HG03575 (cell line): ENCODE results near the gene CACNG8.
"Not testable (repeated sequence)": the region's sequence is repeated elsewhere in the genome, so short reads cannot be mapped to it uniquely, and the experiment has no call there.

Experiments
- ATAC-seq: cut with Tn5 transposase; IDR thresholded peaks from one replicate; pipeline ENCODE4 v1.9.1; 2021; ENCODE audit not compliant: unreplicated experiment, insufficient number of reproducible peaks, low FRiP score; ENCODE audit errors: extremely low read depth

CACNG8 gene

DNA sequence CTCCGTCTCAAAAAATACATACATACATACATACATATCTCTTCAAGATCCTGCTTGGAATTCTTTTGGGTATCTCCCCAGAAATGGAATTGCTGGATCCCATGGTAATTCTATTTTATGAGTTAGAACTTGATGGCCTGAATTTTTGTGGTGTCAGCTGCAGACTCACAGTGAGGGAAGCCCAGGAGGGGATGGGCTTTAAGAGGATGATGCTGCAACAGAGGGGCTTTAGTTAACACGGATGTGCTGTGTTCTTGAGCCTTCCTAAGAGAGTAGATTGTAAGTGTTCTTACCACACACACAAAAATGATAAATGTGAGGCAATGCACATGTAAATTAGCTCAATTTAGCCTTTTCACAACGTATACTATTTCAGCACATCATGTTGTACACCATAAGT is 60.5 kb downstream of the CACNG8 start:
- no peak for ATAC-seq

DNA sequence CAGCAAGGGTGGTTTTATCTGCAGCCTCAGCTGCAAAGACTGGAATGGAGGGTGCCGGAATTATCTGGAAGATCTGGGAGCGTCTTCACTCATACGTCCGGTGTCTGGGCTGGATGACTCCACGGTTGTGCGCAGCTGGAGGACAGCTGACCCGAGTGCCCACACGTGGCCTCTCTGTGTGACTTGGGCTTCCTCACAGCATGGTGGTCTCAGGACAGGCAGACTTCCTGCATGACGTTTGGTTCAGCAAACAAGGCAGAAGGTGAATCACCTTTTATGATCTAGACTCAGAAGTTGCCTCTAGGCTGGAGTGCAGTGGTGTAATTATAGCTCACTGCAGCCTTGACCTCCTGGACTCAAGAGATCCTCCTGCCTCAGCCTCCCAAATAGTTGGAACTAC is 61.9 kb downstream of the CACNG8 start:
- ATAC-seq: no peak

DNA sequence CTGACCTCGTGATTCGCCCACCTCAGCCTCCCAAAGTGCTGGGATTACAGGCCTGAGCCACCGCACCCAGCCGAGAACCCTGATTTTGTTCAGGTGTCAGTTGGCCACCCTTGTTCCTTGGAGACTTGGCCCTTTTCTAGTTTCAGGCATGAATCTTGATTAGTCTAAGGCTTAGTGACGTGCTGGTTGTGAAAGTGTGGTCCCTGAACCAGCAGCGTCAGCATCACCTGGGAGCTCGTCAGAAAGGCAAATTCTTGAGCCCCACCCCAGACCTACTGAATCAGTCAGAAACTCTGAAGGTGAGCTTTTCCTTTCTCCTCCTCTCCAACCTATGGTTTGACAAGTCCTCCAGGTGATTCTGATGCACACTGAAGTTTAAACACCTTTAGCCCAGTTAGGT is 63.9 kb downstream of the CACNG8 start:
- ATAC-seq: no peak

DNA sequence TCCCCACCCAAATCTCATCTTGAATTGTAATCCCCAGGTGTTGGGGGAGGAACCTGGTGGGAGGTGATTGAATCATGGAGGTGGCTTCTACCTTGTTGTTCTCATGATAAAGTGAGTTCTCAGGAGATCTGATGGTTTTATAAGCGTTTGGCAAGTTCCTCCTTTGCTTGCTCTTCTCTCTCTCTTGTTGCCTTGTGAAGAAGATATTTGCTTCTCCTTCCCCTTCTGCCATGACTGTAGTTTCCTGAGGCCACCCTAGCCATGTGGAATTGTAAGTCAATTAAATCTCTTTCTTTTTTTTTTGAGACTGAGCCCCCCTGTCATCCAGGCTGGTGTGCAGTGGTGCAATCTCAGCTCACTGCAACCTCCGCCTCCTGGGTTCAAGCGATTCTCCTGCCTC is 66.6 kb downstream of the CACNG8 start:
- ATAC-seq: no peak

- ATAC-seq: no peak
Measured at GRCh38 chr19:54029930-54030490, 67.3 kb downstream of the CACNG8 start.

DNA sequence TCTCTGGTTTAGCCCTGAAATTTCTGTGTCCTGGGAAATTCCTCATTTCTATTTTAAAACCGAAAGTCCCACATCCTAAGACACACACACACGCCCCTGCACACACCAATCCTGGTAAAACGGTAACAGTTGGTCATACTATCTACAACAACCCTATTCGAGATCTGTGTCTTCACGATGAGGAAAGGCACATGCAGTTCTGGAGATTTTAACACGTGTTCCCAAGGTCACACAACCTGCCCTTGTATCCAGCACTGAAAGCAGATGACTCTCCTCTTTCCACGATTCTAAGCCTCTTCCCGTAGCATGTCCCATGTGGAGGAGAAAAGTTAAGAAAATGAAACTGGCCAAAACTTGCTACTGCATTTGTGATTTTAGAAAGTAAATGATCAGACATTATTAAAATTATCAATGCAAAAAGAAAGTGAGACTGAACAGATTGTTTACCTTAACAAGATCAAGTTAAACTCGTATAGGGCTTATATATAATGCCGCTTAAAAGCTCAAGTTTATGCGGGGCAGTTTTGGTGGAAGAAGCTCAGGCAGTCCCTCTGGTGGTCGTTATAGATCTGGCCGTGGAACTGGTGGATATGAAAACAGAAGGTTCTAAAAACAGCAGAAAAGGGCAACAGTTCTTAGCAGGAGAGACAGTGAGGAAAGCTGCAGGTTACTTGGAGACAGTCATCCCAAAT is 68.3 kb downstream of the CACNG8 start:
- no peak for ATAC-seq

DNA sequence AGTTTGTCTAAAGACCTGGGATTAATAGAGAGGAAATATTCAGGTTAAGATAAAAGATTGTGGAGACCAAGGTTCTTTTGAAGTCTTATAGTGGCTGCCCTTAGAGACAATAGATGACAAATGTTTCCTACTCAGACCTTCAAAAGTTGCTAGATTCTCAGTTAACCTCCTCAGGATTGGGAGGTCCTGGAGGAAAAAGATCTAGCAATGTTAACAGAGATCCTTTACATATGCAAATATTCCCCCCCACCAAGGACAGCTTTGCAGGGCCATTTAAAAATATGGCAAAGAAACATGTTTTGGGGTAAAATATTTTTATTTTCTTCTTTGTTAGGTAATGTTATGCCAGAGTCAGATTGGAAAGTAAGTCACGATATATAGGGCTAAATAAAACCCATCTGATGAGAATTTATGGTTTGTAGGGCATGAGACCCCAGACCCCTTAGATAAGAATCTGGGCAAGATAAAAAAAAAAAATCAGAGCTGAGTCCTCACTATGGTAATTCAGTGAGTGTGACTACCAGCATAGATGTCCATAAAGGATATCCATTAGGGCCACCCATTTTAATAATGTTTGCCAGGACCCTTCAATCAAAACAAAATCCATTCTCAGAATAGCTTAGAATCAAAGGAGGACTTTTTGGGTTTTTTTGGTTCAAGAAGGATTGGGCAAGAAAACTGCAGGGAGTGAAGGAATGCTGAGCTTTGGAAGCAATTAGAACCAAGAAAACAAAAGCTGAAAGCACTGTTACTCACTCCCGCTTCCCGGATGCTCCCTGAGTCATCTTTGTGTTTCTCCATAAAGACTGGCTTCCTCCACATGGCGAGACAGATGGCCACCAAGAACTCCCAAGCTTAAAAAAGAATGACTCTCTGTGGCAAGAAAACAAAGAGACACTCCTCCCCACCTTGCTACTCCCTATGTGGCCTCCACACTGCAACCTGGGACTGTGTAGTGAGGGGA is 72.8 kb downstream of the CACNG8 start:
- ATAC-seq: no peak

- not testable (repeated sequence) for ATAC-seq
Measured at GRCh38 chr19:54036542-54036941, 73.8 kb downstream of the CACNG8 start.
